Activated CD8-positive, alpha-beta memory T cell treated with anti-CD3 and anti-CD28 coated beads for 24 hours (primary cell): ENCODE results near the gene MTHFSD.

Source experiments
- DNase-seq: peaks from one replicate; pipeline ENCODE4 v3.0.0-alpha.2; 2020

The MTHFSD gene

GRCh38 chr16:86546638-86547013 lies 8.4 kb downstream of the MTHFSD start:
- no peak for DNase-seq

GRCh38 chr16:86545954-86546637 lies 8.9 kb downstream of the MTHFSD start:
- no peak for DNase-seq

GRCh38 chr16:86545481-86545880 lies 9.6 kb downstream of the MTHFSD start:
- no peak for DNase-seq

GRCh38 chr16:86542756-86543750 lies 12.0 kb downstream of the MTHFSD start:
- DNase-seq, result no peak

GRCh38 chr16:86541560-86541959 lies 13.5 kb downstream of the MTHFSD start:
- DNase-seq, result no peak

GRCh38 chr16:86540894-86541293 lies 14.1 kb downstream of the MTHFSD start:
- no peak for DNase-seq

- DNase-seq, result no peak
These were observed 16.7 kb downstream of the MTHFSD start for GRCh38 chr16:86538196-86538780.

GRCh38 chr16:86537486-86537885 lies 17.5 kb downstream of the MTHFSD start:
- no peak for DNase-seq

- no peak for DNase-seq
These were observed 18.4 kb downstream of the MTHFSD start for GRCh38 chr16:86536621-86537020.

GRCh38 chr16:86534779-86535615 lies 20.0 kb downstream of the MTHFSD start:
- DNase-seq, result no peak

- no peak for DNase-seq
These were observed 21.2 kb downstream of the MTHFSD start for GRCh38 chr16:86533767-86534351.

GRCh38 chr16:86533076-86533475 lies 22.0 kb downstream of the MTHFSD start:
- DNase-seq, result no peak

GRCh38 chr16:86532526-86532815 lies 22.6 kb downstream of the MTHFSD start:
- DNase-seq, result no peak

GRCh38 chr16:86531641-86532525 lies 23.2 kb downstream of the MTHFSD start:
- DNase-seq, result no peak

- DNase-seq, result no peak
These were observed 23.9 kb downstream of the MTHFSD start for GRCh38 chr16:86531191-86531545.

GRCh38 chr16:86530251-86531190 lies 24.5 kb downstream of the MTHFSD start:
- DNase-seq, result no peak

GRCh38 chr16:86529160-86529559 lies 25.9 kb downstream of the MTHFSD start:
- DNase-seq, result no peak

- no peak for DNase-seq
These were observed 26.7 kb downstream of the MTHFSD start for GRCh38 chr16:86528061-86528929.

- no peak for DNase-seq
These were observed 27.7 kb downstream of the MTHFSD start for GRCh38 chr16:86527366-86527765.
